Left cardiac atrium (tissue), 4 donors: ENCODE measurements around the gene ARV1. TPM values are rescaled to one million over a fixed set of nuclear protein-coding genes. Genes with fewer than 3 reads are reported as not detected.
A peak's percentile ranks its signal among the peaks of the same experiment; 100 is the strongest.
"Not testable (repeated sequence)": the region's sequence is repeated elsewhere in the genome, so short reads cannot be mapped to it uniquely, and the experiment has no call there.

Experiments used
- ATAC-seq, 2 donors: fragments of 200-7000 bp; cut with Tn5 transposase; one replicate each; pipeline ENCODE4 v1.9.1; 2020; ENCODE audit warnings: mild to moderate bottlenecking in 2 of 2, moderate library complexity in 2 of 2
- DNase-seq: peaks from one replicate; pipeline ENCODE4 v3.0.0-alpha.2; 2020
- intact Hi-C, 2 donors: fragments of 100-400 bp; cut with DNase I; formaldehyde crosslinking; loops; one replicate each; pipeline versions ENCODE4 v1.14.1 to v1.15.1; 2022 to 2023
- total RNA-seq, 2 donors: library from RNA; stranded (reverse); fragmentation: NEBNext Ultra II Directional; extraction: Animal tissue kit (Norgen Biotek cat#: 25700); gene quantifications; one replicate each; pipeline ENCODE4 v1.2.1, GENCODE V29; 2021
- donor health status: DM: no; HTN: yes; CAD: no.
- donor health status: DM: no; HTN: yes; CAD: no; lungs with severe emphysema.
- donor health status: DM: yes; HTN: yes; CAD: no.
- donor health status: Dilated cardiomyopathy.

ARV1 gene
- total RNA-seq, 2 donors from 2014 or later = 19.9 to 30.4 TPM

GRCh38 chr1:231039161-231040018 lies 60.5 kb downstream of the ARV1 start:
- intact Hi-C loops = no loop called here
- DNase-seq (peak; percentile 35), ATAC-seq (peak; percentile 53 to 61)

GRCh38 chr1:231040019-231040799 lies 61.3 kb downstream of the ARV1 start, which contains the start of gene FAM89A:
Gene FAM89A (minus strand): TSS chr1:231040254. CDS start chr1:231040211, 43 bp downstream.
- ATAC-seq = peak; percentile 88 to 89
- peak; percentile 76 for DNase-seq
- intact Hi-C loops = no loop called here

- DNase-seq (peak; percentile 31), ATAC-seq (peak; percentile 4 to 29)
- intact Hi-C loops = no loop called here
Measured at GRCh38 chr1:231040800-231041718, 62.2 kb downstream of the ARV1 start.

GRCh38 chr1:231041719-231042261 lies 62.9 kb downstream of the ARV1 start:
- no peak for ATAC-seq
- intact Hi-C loops = no loop called here
- DNase-seq = no peak

GRCh38 chr1:231044588-231044987 lies 65.7 kb downstream of the ARV1 start:
- ATAC-seq (no peak), DNase-seq (no peak)
- intact Hi-C loops = no loop called here

GRCh38 chr1:231045286-231045685 lies 66.4 kb downstream of the ARV1 start:
- no peak for DNase-seq
- intact Hi-C loops = no loop called here
- no peak for ATAC-seq

- ATAC-seq, DNase-seq, intact Hi-C loops: not testable (repeated sequence)
Measured at GRCh38 chr1:231045921-231046729, 67.2 kb downstream of the ARV1 start.

GRCh38 chr1:231046730-231047395 lies 68.0 kb downstream of the ARV1 start:
- ATAC-seq (no peak), DNase-seq (no peak)
- intact Hi-C loops = no loop called here

- ATAC-seq, DNase-seq, intact Hi-C loops: not testable (repeated sequence)
Measured at GRCh38 chr1:231047529-231047928, 68.6 kb downstream of the ARV1 start.

- ATAC-seq, DNase-seq, intact Hi-C loops: not testable (repeated sequence)
Measured at GRCh38 chr1:231048419-231048818, 69.5 kb downstream of the ARV1 start.

GRCh38 chr1:231049121-231049979 lies 70.5 kb downstream of the ARV1 start:
- no peak for ATAC-seq
- no peak for DNase-seq
- intact Hi-C loops = no loop called here

Other genes with a start within 250 kb of the ARV1 start
- gene CAPN9, start 231.7 kb upstream of the ARV1 start, total RNA-seq = under 1 TPM; 0.18 to 0.24 TPM
- 10 to 100 TPM; 51.8 to 54.8 TPM for gene C1orf198, start 110.6 kb upstream of the ARV1 start, total RNA-seq
- gene TTC13, start 233 bp upstream of the ARV1 start, total RNA-seq = 1 to 10 TPM; 9.5 to 9.6 TPM
- 10 to 100 TPM; 19.8 to 20.8 TPM for gene FAM89A, start 61.2 kb downstream of the ARV1 start, total RNA-seq
- gene TRIM67, start 183.0 kb downstream of the ARV1 start, total RNA-seq = under 1 TPM; 0.12 to 0.16 TPM